GM12878 (cell line): Measurements from ENCODE around the gene RCAN1. TPM values are rescaled to one million over a fixed set of nuclear protein-coding genes. Genes with fewer than 3 reads are reported as not detected.

Experiments used
- ATAC-seq: fragments of 200-7000 bp; cut with Tn5 transposase; 3 replicates; pipeline ENCODE4 v1.9.1; 2020; ENCODE audit warnings: mild to moderate bottlenecking, moderate library complexity
- BruUV-seq: library from RNA; stranded (reverse); fragments of 400-500 nt; replicated peaks from 2 replicates; lab custom pipeline; 2021; lab: Mats Ljungman, UMichigan
- CTCF ChIA-PET: fragments of 300-600 bp; sonication (Branson Sonifier 250); formaldehyde crosslinking; extraction: SDS; loops from one replicate; lab custom pipeline; 2021; ENCODE audit warnings: inconsistent platforms; lab: Yijun Ruan, JAX
- POLR2A ChIA-PET: fragments of 350-600 bp; formaldehyde crosslinking; extraction: SDS; loops from one replicate; lab custom pipeline; 2021; ENCODE audit warnings: inconsistent platforms; lab: Charles Lee
- RAD21 ChIA-PET: fragments of 300-600 bp; sonication (Branson Sonifier 250); formaldehyde crosslinking; loops from one replicate; lab custom pipeline; 2023; ENCODE audit warnings: antibody characterized with exemption; ENCODE audit not compliant: unreplicated experiment; lab: Charles Lee
- SMC1A ChIA-PET: fragments of 300-600 bp; sonication (Branson Sonifier 250); formaldehyde crosslinking; loops from one replicate; lab custom pipeline; 2023; ENCODE audit not compliant: unreplicated experiment, uncharacterized antibody; lab: Charles Lee
- DNase-seq: peaks from one replicate; pipeline ENCODE4 v3.0.0-alpha.2; 2011; ENCODE audit warnings: low read depth, low spot score
- FAIRE-seq: peaks from 3 replicates; lab custom pipeline; 2011; peaks lifted over from hg19 to GRCh38; lab: Jason Lieb, UNC
- H2AFZ ChIP-seq: 2 replicates; pipeline ENCODE4 v1.6.0; 2011; ENCODE audit warnings: low read depth, low read length, control low read depth; ENCODE audit not compliant: control insufficient read depth
- H3K27ac ChIP-seq: 2 replicates; pipeline ENCODE4 v1.5.1; 2011; ENCODE audit warnings: control low read depth; ENCODE audit not compliant: control insufficient read depth, insufficient read depth
- H3K27me3 ChIP-seq, 2 experiments: replicated peaks in 1 of 2; 2 replicates each; pipeline versions ENCODE4 v1.6.0 to v1.6.1; 2011; ENCODE audit warnings: low read length in 1 of 2; ENCODE audit not compliant: control insufficient read depth in 2 of 2, insufficient read depth in 2 of 2
- H3K36me3 ChIP-seq, 2 experiments: 2 replicates each; pipeline ENCODE4 v1.5.1; 2011; ENCODE audit warnings: low read length in 1 of 2; ENCODE audit not compliant: control insufficient read depth in 2 of 2, insufficient read depth in 2 of 2
- H3K4me1 ChIP-seq: 2 replicates; pipeline ENCODE4 v1.6.1; 2011; ENCODE audit warnings: mild to moderate bottlenecking, low read length, moderate library complexity, mixed read lengths; ENCODE audit not compliant: control insufficient read depth, insufficient read depth
- H3K4me2 ChIP-seq: 2 replicates; pipeline ENCODE4 v1.6.0; 2011; ENCODE audit warnings: control low read depth; ENCODE audit not compliant: control insufficient read depth, insufficient read depth
- H3K4me3 ChIP-seq: fragments of 200-600 bp; sonication (generic); 2 replicates; pipeline ENCODE4 v1.5.1; 2016
- H3K79me2 ChIP-seq: 2 replicates; pipeline ENCODE4 v1.6.0; 2011; ENCODE audit warnings: low read length; ENCODE audit not compliant: control insufficient read depth, insufficient read depth
- H3K9ac ChIP-seq: 2 replicates; pipeline ENCODE4 v1.8.0; 2011; ENCODE audit warnings: low read length, control low read depth, mixed read lengths; ENCODE audit not compliant: control insufficient read depth, insufficient read depth
- H3K9me3 ChIP-seq: replicated peaks from 3 replicates; pipeline ENCODE4 v1.5.1; 2011; ENCODE audit warnings: mild to moderate bottlenecking, low read length; ENCODE audit not compliant: control insufficient read depth, insufficient read depth
- H4K20me1 ChIP-seq: 2 replicates; pipeline ENCODE4 v1.6.0; 2011; ENCODE audit not compliant: control insufficient read depth, insufficient read depth
- CHD4 ChIP-seq: fragments of 200-600 bp; sonication (generic); IDR thresholded peaks from 2 replicates; pipeline ENCODE4 v1.6.1; 2016; ENCODE audit warnings: mild to moderate bottlenecking
- HDAC6 ChIP-seq: fragments of 200-600 bp; sonication (generic); IDR thresholded peaks from one replicate; pipeline ENCODE4 v1.8.0; 2017; ENCODE audit warnings: antibody characterized with exemption; ENCODE audit not compliant: unreplicated experiment
- SUPT20H ChIP-seq: IDR thresholded peaks from 2 replicates; pipeline ENCODE4 v1.6.1; 2011; ENCODE audit warnings: low read depth, mild to moderate bottlenecking, low read length, moderate library complexity, borderline replicate concordance; ENCODE audit not compliant: control insufficient read depth
- USF1 ChIP-seq: IDR thresholded peaks from 2 replicates; pipeline ENCODE4 v1.6.1; 2011; ENCODE audit warnings: borderline replicate concordance, low read depth, mild to moderate bottlenecking, moderate library complexity, mixed read lengths, low read length; ENCODE audit not compliant: insufficient read depth; ENCODE audit errors: extremely low read length
- YY1 ChIP-seq: IDR thresholded peaks from 2 replicates; pipeline ENCODE4 v1.6.1; 2011; ENCODE audit warnings: low read depth, mild to moderate bottlenecking, low read length
- WGBS: methylation state at CpG from one replicate; pipeline ENCODE4 v1.1.6; 2016; ENCODE audit warnings: low lambda C conversion rate; ENCODE audit not compliant: insufficient replicate concordance, insufficient coverage; ENCODE audit errors: missing lambda C conversion rate; 5-methylcytosine and 5-hydroxymethylcytosine counted together
- in situ Hi-C: fragments of 300-500 bp; cut with MboI; formaldehyde crosslinking; loops from 9 replicates; pipeline ENCODE4 v1.14.3; 2018; ENCODE audit warnings: mixed read lengths
- intact Hi-C: fragments of 100-400 bp; cut with micrococcal nuclease; formaldehyde crosslinking; loops from one replicate; pipeline ENCODE4 v1.14.2; 2022; ENCODE audit not compliant: unreplicated experiment
- polyA plus RNA-seq, 11 experiments: library from polyadenylated mRNA; depleted of rRNA in 4 of 11; unstranded in 6 of 11; stranded (reverse) in 5 of 11; fragments of >200 nt; fragmentation: Nextera tagmentation in 4 of 11; fragmentation: Illumina TruSeq in 1 of 11; extraction: Ambion mirVana in 4 of 11; extraction: Trizol in 1 of 11; gene quantifications; 1 replicate in 1 of 11; 2 replicates in 10 of 11; pipeline versions ENCODE4 v1.2.1 to v1.2.3, GENCODE V29; 2011 to 2016; ENCODE audit warnings: inconsistent platforms in 2 of 11, missing spikeins in 2 of 11, low read depth in 1 of 11
- total RNA-seq, 4 experiments: library from RNA; depleted of rRNA in 3 of 4; stranded (reverse); fragments of >200 nt in 3 of 4; fragmentation: Illumina TruSeq in 1 of 4; extraction: Trizol in 1 of 4; gene quantifications; 2 replicates each; pipeline versions ENCODE4 v1.2.1 to v1.2.3, GENCODE V29; 2013 to 2021

The RCAN1 gene
- total and polyA plus RNA-seq, 10 of the 15 experiments (the other 5 are each of a cell fraction or from before 2014, with no cell fraction given): 2.8 to 12.9 (median 10.5) TPM

- TF ChIP-seq USF1 (no peak), YY1 (no peak), SUPT20H (no peak), HDAC6 (no peak), CHD4 (no peak)
- TF ChIP-seq, all 136 proteins: peak for 0
- in situ Hi-C loops (no loop called here), intact Hi-C loops (no loop called here)
- POLR2A ChIA-PET: no interaction called here
- Histone ChIP-seq H3K9me3 (no peaks in the 10 kb centered on the region), H3K27me3 (no peaks in the 10 kb centered on the region), H3K9ac (no peak overlapping the region), H4K20me1 (no peaks in the 10 kb centered on the region), H3K4me3 (no peak overlapping the region), H3K36me3 (peaks cover 0 to 2% of the 10 kb centered on the region in 2 experiments; a peak in 1 of 4 replicates), H3K27ac (no peak overlapping the region), H3K79me2 (no peaks in the 10 kb centered on the region; the same call in 1 of the 2 replicates), H2AFZ (no peak overlapping the region), H3K4me2 (no peak overlapping the region), H3K4me1 (peaks cover 14% of the 10 kb centered on the region)
- 94% methylated on average over 7 of the region's 7 CpGs for WGBS
- FAIRE-seq: no peak
- SMC1A ChIA-PET: interaction anchor here (1.1 to 1.5 kb wide), 3 partner anchors 12 to 80 kb away, joined by 3 to 5 read pairs (median 3); no protein-coding TSS in a partner anchor
- ATAC-seq: no peak
- no peak for DNase-seq
- RAD21 ChIA-PET: interaction anchor here (1.2 to 2.0 kb wide), 2 partner anchors 12 to 80 kb away, joined by 3 to 4 read pairs; no protein-coding TSS in a partner anchor
- CTCF ChIA-PET: interaction anchor here (0.6 to 4.8 kb wide), 4 partner anchors 12 to 1290 kb away, joined by 3 to 26 read pairs (median 14); no protein-coding TSS in a partner anchor
- BruUV-seq: no TSS peak
Measured at GRCh38 chr21:34523019-34523555, 91.8 kb downstream of the RCAN1 start.
